Mesothelial cell of epicardium (in vitro differentiated cells): ENCODE measurements around the gene CCR5. TPM values are rescaled to one million over a fixed set of nuclear protein-coding genes. Genes with fewer than 3 reads are reported as not detected.

ENCODE experiments used
- DNase-seq, 2 experiments: peaks; one replicate each; pipeline ENCODE4 v3.0.0; 2021; ENCODE audit warnings: low spot score in 2 of 2; ENCODE audit not compliant: unreplicated experiment in 2 of 2
- H3K27ac Mint-ChIP-seq: 2 replicates; pipeline ENCODE4 v1.8.0; 2021; ENCODE audit warnings: mixed read lengths
- H3K27me3 Mint-ChIP-seq: 2 replicates; pipeline ENCODE4 v1.8.0; 2021; ENCODE audit warnings: low read depth, mixed read lengths
- H3K36me3 Mint-ChIP-seq: 2 replicates; pipeline ENCODE4 v1.8.0; 2021; ENCODE audit warnings: mixed read lengths
- H3K4me1 Mint-ChIP-seq: 2 replicates; pipeline ENCODE4 v1.8.0; 2021; ENCODE audit warnings: mixed read lengths
- H3K4me3 Mint-ChIP-seq: 2 replicates; pipeline ENCODE4 v1.8.0; 2021; ENCODE audit warnings: mild to moderate bottlenecking, moderate library complexity, mixed read lengths
- H3K9me3 Mint-ChIP-seq: 2 replicates; pipeline ENCODE4 v1.8.0; 2021; ENCODE audit warnings: mixed read lengths
- CTCF ChIP-seq: fragments of 200-600 bp; sonication (generic); IDR thresholded peaks from one replicate; pipeline ENCODE4 v1.5.0; 2021; ENCODE audit warnings: antibody characterized with exemption; ENCODE audit not compliant: unreplicated experiment
- total RNA-seq: library from RNA; stranded (reverse); gene quantifications from 3 replicates; pipeline ENCODE4 v1.2.1, GENCODE V29; 2021

CCR5 gene
- total RNA-seq, 1 donor from 2014 or later: not detected

- no peaks in the 10 kb centered on the region for H3K9me3 Mint-ChIP-seq
- no peak overlapping the region for H3K27ac Mint-ChIP-seq
- H3K4me3 Mint-ChIP-seq: no peak overlapping the region
These were observed 51.9 kb downstream of the CCR5 start for GRCh38 chr3:46422617-46423016.

GRCh38 chr3:46423588-46423987 lies 52.8 kb downstream of the CCR5 start:
- Mint-ChIP-seq H3K4me3 (no peak overlapping the region), H3K27ac (no peak overlapping the region), H3K27me3 (peaks cover 2% of the 10 kb centered on the region), H3K36me3 (no peaks in the 10 kb centered on the region), H3K4me1 (peaks cover 6% of the 10 kb centered on the region), H3K9me3 (no peaks in the 10 kb centered on the region)
- no peak for TF ChIP-seq CTCF
- no peak for DNase-seq

More at GRCh38 chr3:46422617-46423016, 51.9 kb downstream of the CCR5 start:
- no peaks in the 10 kb centered on the region for H3K36me3 Mint-ChIP-seq
- no peak for TF ChIP-seq CTCF
- H3K4me1 Mint-ChIP-seq: peaks cover 2% of the 10 kb centered on the region
- DNase-seq: no peak
- peaks cover 2% of the 10 kb centered on the region for H3K27me3 Mint-ChIP-seq

Other genes with a start within 250 kb of the CCR5 start
- gene CCR1, start 162.6 kb upstream of the CCR5 start, total RNA-seq: not detected in 3 replicates
- gene CCR3, start 128.5 kb upstream of the CCR5 start, total RNA-seq: not detected in 3 replicates
- not detected in 3 replicates for gene CCR2, start 16.8 kb upstream of the CCR5 start, total RNA-seq
- gene CCRL2, start 36.3 kb downstream of the CCR5 start, total RNA-seq: not detected in 3 replicates
- gene LTF, start 94.0 kb downstream of the CCR5 start, total RNA-seq: not detected in 3 replicates
- not detected in 3 replicates for gene RTP3, start 127.0 kb downstream of the CCR5 start, total RNA-seq
- 0.87 to 1.7 TPM (median 0.97 TPM) in 3 replicates for gene LRRC2, start 195.4 kb downstream of the CCR5 start, total RNA-seq
- gene FAM240A, start 241.6 kb downstream of the CCR5 start, total RNA-seq: not detected in 3 replicates